Measurements from ENCODE around the gene OR4E1.

GRCh38 chr14:21643407-21643806 is 30.2 kb downstream of the OR4E1 start:
- TF ChIP-seq EHMT2 (IDR thresholded peaks at IDR 0.05; ENCODE audit: low read depth) (no peak), CTCF (IDR thresholded peaks at IDR 0.05) (no peak), CEBPB (IDR thresholded peaks at IDR 0.05) (no peak), JUN (IDR thresholded peaks at IDR 0.05) (no peak), POLR2A (IDR thresholded peaks at IDR 0.05; ENCODE audit: low read length) (no peak), HOXA7 (CRISPR knock-in tag; IDR thresholded peaks at IDR 0.05) (no peak)

Measured in A549 (cell line).